Activated CD4-positive, alpha-beta T cell treated with anti-CD3 and anti-CD28 coated beads, Interleukin-2, amount 10 ng/mL, durations not matched to agents 24 days and 14 days (primary cell): Measurements from ENCODE around the gene GP2. TPM values are rescaled to one million over a fixed set of nuclear protein-coding genes. Genes with fewer than 3 reads are reported as not detected.
"Not testable (repeated sequence)": the region's sequence is repeated elsewhere in the genome, so short reads cannot be mapped to it uniquely, and the experiment has no call there.

Source experiments
- DNase-seq: peaks from one replicate; pipeline ENCODE4 v3.0.0; 2022
- H3K27ac Mint-ChIP-seq: one replicate; pipeline ENCODE4 v1.8.0; 2022; ENCODE audit warnings: mild to moderate bottlenecking, mixed read lengths
- H3K27me3 Mint-ChIP-seq: one replicate; pipeline ENCODE4 v1.8.0; 2022; ENCODE audit warnings: mixed read lengths
- H3K36me3 Mint-ChIP-seq: one replicate; pipeline ENCODE4 v1.8.0; 2022; ENCODE audit warnings: low read depth, mild to moderate bottlenecking, mixed read lengths
- H3K4me1 Mint-ChIP-seq: one replicate; pipeline ENCODE4 v1.8.0; 2021; ENCODE audit warnings: mixed read lengths
- H3K4me3 Mint-ChIP-seq: one replicate; pipeline ENCODE4 v1.8.0; 2022; ENCODE audit warnings: mild to moderate bottlenecking, moderate library complexity, mixed read lengths
- H3K9me3 Mint-ChIP-seq: one replicate; pipeline ENCODE4 v1.8.0; 2021; ENCODE audit warnings: mixed read lengths
- intact Hi-C: fragments of 100-400 bp; cut with micrococcal nuclease; formaldehyde crosslinking; loops from one replicate; pipeline ENCODE4 v1.15.1; 2023
- total RNA-seq: library from RNA; stranded (reverse); gene quantifications from 2 replicates; pipeline ENCODE4 v1.2.3, GENCODE V29; 2022

The GP2 gene
- total RNA-seq, 1 donor from 2014 or later = not detected

DNA sequence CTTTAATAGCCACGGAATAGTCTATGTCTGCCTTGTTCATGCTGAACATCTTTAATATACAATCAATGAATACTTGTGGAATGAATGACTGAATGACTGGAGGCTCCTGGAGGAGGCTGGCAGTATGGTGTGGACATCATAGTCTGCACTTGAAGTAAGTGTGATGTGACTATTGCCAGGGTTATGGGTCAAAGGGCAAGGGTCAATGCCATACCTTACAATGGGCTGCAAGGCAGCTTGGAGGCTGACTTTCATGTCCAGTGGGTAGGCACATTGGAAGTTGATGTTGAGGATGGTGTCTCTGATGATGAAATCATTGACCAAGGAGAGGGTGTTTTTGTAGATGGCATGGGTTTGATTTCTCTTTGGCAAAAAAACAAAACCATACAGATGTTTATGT, 7.9 kb downstream of the GP2 start:
- no peak overlapping the region for H3K27ac Mint-ChIP-seq
- H3K9me3 Mint-ChIP-seq = no peaks in the 10 kb centered on the region
- H3K36me3 Mint-ChIP-seq = no peaks in the 10 kb centered on the region
- no peak overlapping the region for H3K4me3 Mint-ChIP-seq
- no peaks in the 10 kb centered on the region for H3K27me3 Mint-ChIP-seq
- no peaks in the 10 kb centered on the region for H3K4me1 Mint-ChIP-seq
- no peak for DNase-seq
- intact Hi-C loops = no loop called here

DNA sequence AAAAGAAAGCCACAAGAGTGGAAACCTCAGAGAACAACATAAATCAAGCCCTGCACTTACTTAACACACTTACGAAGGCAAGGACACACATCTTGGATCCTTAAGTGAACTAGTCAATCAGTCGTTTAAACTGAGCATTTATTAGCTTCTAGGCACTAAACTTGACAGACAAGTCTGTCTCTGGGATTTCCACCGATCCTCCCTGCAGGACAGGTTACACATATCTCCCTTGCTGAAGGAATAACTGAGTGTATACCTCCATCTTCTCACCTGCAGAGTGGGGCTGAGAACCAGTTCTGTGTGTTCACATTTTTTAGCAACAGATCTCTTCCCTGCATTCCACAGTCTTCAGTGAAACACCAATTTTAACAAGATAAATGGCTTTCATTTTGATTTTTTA, 8.9 kb downstream of the GP2 start:
- no peak for DNase-seq
- intact Hi-C loops = no loop called here
- H3K27me3 Mint-ChIP-seq = no peaks in the 10 kb centered on the region
- no peak overlapping the region for H3K4me3 Mint-ChIP-seq
- H3K9me3 Mint-ChIP-seq = no peaks in the 10 kb centered on the region
- H3K4me1 Mint-ChIP-seq = no peaks in the 10 kb centered on the region
- H3K27ac Mint-ChIP-seq = no peak overlapping the region
- no peaks in the 10 kb centered on the region for H3K36me3 Mint-ChIP-seq

DNA sequence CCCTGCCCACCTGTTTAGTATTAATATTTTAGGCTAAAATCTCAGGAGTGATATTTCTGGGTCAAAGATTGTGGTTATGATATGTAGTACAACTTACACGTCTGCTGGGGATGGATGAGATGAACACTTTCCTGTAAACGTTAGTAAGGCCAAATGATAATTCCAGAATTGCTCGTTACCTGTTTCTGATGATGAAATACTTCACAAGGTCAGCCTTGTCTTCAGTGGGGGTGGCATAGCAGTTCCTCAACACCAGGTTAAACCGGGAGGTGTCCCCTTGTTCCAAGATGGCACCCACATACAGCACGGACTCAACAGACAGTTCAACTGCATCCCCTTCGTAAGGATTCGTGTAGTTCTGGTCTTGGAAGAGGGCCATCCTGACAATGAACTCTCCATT, 9.3 kb downstream of the GP2 start:
- no peak for DNase-seq
- no peaks in the 10 kb centered on the region for H3K9me3 Mint-ChIP-seq
- no peaks in the 10 kb centered on the region for H3K27me3 Mint-ChIP-seq
- no peak overlapping the region for H3K27ac Mint-ChIP-seq
- intact Hi-C loops = no loop called here
- no peaks in the 10 kb centered on the region for H3K4me1 Mint-ChIP-seq
- H3K36me3 Mint-ChIP-seq = no peaks in the 10 kb centered on the region
- H3K4me3 Mint-ChIP-seq = no peak overlapping the region

DNA sequence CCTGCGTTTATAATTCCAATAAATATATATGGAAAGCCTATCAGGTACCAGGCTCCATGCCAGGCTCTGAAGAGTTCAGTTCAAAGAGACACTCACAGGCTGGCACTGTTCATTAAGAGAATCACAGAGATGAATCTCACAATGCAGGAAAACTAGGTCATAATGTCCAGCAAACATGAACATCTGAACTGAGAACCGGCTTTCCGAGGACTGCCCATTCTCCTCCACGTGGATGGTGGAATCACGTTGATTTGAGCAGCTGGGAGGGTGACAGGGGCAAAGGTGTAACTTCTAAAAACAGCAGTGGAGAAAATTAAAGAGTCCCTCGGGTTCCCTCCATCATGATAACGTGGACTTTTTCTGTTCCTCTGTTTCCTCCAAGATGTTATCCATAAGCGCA, 10.2 kb downstream of the GP2 start:
- Mint-ChIP-seq H3K27ac (no peak overlapping the region), H3K36me3 (no peaks in the 10 kb centered on the region), H3K4me3 (no peak overlapping the region), H3K27me3 (no peaks in the 10 kb centered on the region), H3K4me1 (no peaks in the 10 kb centered on the region), H3K9me3 (no peaks in the 10 kb centered on the region)
- DNase-seq = no peak
- intact Hi-C loops = no loop called here

DNA sequence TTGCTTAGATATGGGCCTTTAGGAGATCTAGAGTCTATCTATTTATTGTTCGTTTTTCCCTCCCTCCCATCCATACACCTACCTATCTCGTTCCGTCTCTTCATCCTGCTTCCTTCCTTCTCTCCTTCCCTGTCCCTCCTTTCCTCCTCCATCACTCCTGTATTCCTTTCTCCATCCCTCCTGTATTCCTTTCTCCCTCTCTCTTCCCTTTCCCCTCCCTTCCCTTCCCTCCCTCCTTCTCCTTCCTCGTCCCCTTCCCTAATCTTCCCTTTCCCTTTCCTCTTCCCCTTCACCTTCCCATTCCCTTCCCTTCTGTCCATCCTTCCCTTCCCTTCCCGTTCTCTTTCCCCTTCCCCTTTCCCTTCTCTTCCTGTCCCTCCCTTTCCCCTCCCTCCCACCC, 10.6 kb downstream of the GP2 start:
- Mint-ChIP-seq H3K36me3 (no peaks in the 10 kb centered on the region), H3K27ac (no peak overlapping the region), H3K4me1 (no peaks in the 10 kb centered on the region), H3K9me3 (no peaks in the 10 kb centered on the region), H3K27me3 (no peaks in the 10 kb centered on the region), H3K4me3 (no peak overlapping the region)
- no peak for DNase-seq
- intact Hi-C loops = no loop called here

DNA sequence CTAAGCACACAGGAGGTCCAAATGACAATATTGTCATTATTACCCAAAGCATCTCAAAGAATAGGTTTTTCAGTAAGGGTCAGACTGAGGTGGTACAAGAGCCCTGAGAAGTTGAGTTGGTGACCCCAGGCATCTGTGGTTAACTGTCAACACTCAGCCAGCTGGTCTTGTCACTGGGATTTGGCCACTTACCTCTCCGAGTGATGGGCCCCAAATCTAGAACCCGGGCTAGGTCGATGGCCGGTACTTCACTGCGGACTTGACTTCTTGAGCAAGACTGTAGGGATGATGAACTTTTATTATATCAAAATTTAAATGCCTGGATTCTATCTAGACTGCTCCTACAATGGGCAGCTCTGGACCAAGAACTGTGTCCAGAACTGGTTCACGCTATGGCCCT, 11.5 kb downstream of the GP2 start:
- no peak overlapping the region for H3K27ac Mint-ChIP-seq
- H3K36me3 Mint-ChIP-seq = no peaks in the 10 kb centered on the region
- DNase-seq = no peak
- intact Hi-C loops = no loop called here
- H3K4me3 Mint-ChIP-seq = no peak overlapping the region
- no peaks in the 10 kb centered on the region for H3K9me3 Mint-ChIP-seq
- no peaks in the 10 kb centered on the region for H3K4me1 Mint-ChIP-seq
- H3K27me3 Mint-ChIP-seq = no peaks in the 10 kb centered on the region

DNA sequence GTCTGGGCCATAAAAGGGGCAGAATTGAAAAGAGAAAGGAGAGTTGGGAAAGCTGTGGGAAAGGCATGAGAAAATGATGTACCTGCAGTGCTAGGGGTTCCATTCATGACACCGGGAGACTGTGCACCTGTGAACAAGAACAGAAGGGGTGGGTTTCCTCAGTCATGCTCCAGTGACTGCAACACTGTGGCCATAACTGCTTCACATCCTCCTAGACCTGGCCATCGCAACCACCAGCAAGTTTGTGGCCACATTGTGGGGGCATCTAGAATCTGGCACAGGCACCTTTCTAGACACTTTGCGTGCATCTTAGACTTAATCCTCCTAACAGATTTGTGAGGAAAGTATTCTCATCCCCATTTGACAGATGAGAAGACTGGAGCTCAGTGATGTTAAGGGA, 12.7 kb downstream of the GP2 start:
- H3K27ac Mint-ChIP-seq = no peak overlapping the region
- no peaks in the 10 kb centered on the region for H3K9me3 Mint-ChIP-seq
- H3K4me3 Mint-ChIP-seq = no peak overlapping the region
- H3K36me3 Mint-ChIP-seq = no peaks in the 10 kb centered on the region
- no peaks in the 10 kb centered on the region for H3K27me3 Mint-ChIP-seq
- no peak for DNase-seq
- intact Hi-C loops = no loop called here
- H3K4me1 Mint-ChIP-seq = no peaks in the 10 kb centered on the region

DNA sequence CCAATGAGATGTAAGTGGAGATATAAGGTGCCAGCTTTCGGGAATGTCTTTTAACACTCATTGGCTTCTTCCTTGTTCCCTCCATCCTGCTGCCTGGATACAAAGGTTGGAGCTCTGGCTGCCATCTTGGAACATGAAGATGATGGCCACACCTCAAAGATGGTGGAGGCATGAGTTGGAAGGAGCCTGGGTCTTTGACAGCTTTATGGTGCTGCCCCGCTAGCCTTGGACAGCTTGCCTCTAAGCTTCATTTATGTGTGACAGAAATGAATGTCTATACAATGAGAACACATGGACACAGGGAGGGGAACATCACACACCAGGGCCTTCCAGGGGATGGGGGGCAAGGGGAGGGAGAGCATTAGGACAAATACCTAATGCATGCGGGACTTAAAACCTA, 13.6 kb downstream of the GP2 start:
- no peaks in the 10 kb centered on the region for H3K9me3 Mint-ChIP-seq
- intact Hi-C loops = no loop called here
- H3K4me3 Mint-ChIP-seq = no peak overlapping the region
- no peaks in the 10 kb centered on the region for H3K27me3 Mint-ChIP-seq
- H3K36me3 Mint-ChIP-seq = no peaks in the 10 kb centered on the region
- no peaks in the 10 kb centered on the region for H3K4me1 Mint-ChIP-seq
- DNase-seq = no peak
- H3K27ac Mint-ChIP-seq = no peak overlapping the region

DNA sequence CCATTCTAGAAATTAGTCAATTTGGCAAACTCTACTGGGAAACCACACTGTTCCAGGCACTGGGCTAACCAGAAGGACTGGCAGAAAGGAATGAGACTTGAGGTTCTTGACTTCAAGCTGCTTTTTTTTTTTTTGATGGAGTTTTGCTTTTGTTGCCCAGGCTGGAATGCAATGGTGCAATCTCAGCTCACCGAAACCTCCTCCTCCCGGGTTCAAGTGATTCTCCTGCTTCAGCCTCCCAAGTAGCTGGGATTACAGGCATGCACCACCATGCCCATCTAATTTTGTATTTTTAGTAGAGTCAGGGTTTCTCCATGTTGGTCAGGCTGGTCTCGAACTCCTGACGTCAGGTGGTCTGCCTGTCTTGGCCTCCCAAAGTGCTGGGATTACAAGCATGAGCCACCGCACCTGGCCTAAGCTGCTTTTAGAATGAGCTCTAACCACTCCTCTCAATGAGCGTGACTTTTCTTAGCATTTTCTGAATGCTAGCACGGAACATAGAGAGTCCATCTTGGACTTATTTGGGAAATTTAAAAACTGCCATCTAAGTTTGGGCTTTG, 14.7 kb downstream of the GP2 start:
- H3K9me3 Mint-ChIP-seq, H3K4me3 Mint-ChIP-seq, DNase-seq, intact Hi-C loops, H3K36me3 Mint-ChIP-seq, H3K4me1 Mint-ChIP-seq, H3K27ac Mint-ChIP-seq, H3K27me3 Mint-ChIP-seq: not testable (repeated sequence)

DNA sequence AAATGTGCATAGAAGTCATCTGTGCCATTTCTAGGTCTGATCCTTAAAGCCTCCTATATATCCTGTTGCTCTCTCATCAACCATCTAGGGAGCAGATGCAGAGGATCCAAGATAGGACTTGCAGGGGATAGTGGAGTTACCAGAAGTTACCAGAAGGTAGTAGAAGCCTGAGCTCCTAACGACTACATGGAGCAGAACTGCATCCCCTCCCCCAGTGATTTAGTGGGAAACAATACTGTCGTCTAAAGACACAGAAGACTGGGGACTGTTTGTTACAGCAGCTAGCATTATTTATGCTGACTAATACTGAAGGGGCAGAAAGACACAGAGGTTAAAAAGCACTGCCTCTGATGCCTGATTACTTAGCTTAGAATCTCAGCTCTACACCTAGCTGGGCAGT, 15.8 kb downstream of the GP2 start:
- Mint-ChIP-seq H3K4me1 (no peaks in the 10 kb centered on the region), H3K36me3 (no peaks in the 10 kb centered on the region), H3K27me3 (no peaks in the 10 kb centered on the region), H3K9me3 (no peaks in the 10 kb centered on the region), H3K4me3 (no peak overlapping the region), H3K27ac (no peak overlapping the region)
- intact Hi-C loops = no loop called here
- DNase-seq = no peak

DNA sequence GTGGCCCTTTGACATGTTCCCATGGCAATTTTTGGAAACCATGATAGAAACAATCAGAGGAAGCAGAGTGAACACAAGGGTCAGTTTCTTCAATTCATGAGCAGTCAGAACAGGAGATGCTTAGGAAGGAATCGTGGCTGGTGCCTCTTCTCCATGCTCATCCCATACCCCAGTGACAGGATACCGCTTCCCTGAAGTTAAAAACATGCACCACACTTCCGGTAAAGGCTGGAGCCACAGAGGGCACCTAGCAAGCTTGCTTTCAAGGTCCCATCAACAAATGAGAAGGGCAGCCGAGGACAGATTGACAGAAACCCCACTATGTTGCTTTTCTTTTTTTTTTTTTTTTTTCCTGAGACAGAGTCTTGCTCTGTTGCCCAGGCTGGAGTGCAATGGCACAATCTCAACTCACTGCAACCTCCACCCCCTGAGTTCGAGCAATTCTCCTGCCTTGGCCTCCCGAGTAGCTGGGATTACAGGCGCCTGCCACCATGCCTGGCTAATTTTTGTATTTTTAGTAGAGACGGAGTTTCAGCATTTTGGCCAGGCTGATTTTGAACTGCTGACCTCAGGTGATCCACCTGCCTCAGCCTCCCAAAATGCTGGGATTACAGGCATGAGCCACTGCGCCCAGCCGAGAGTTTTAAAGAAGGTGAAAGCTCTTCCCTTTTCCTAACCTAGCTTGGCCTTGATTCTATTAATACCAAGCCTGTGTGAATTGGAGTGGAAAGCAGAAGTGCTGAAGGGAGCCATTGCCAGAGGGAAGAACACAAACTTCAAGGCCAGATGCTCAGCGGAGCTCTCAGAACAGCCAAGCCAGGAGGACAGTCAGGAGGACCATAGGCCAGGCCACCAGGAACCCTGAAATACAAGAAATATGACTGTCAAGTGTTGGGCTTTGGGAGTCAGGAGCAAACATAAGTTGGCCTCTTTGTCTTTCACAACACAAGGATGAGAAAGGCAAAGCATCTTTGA, 16.6 kb downstream of the GP2 start:
- Mint-ChIP-seq H3K9me3 (no peaks in the 10 kb centered on the region), H3K27ac (no peak overlapping the region), H3K27me3 (no peaks in the 10 kb centered on the region), H3K4me3 (no peak overlapping the region), H3K36me3 (no peaks in the 10 kb centered on the region), H3K4me1 (no peaks in the 10 kb centered on the region)
- DNase-seq = no peak
- intact Hi-C loops = no loop called here

DNA sequence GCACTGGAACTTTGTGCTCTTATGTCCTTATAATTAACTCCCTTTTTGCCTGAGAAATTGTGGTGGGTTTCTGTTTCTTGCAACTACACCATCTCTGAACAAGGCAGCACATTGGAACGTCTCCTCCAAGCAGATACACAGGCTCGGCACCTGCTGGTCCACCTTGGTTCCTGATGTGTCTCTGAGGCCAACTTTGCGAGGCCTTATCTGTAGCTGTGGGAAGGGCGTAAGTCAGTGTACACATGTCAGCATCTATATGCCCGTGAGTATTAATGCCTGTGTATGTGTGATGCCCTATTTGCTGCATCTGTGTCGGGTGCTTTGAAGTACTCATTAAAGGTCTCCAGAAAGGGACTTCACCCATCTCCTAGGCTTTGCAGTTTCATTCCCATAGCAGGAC, 17.5 kb downstream of the GP2 start:
- no peaks in the 10 kb centered on the region for H3K9me3 Mint-ChIP-seq
- no peaks in the 10 kb centered on the region for H3K36me3 Mint-ChIP-seq
- no peaks in the 10 kb centered on the region for H3K4me1 Mint-ChIP-seq
- no peak overlapping the region for H3K4me3 Mint-ChIP-seq
- no peak for DNase-seq
- H3K27ac Mint-ChIP-seq = no peak overlapping the region
- intact Hi-C loops = no loop called here
- no peaks in the 10 kb centered on the region for H3K27me3 Mint-ChIP-seq

DNA sequence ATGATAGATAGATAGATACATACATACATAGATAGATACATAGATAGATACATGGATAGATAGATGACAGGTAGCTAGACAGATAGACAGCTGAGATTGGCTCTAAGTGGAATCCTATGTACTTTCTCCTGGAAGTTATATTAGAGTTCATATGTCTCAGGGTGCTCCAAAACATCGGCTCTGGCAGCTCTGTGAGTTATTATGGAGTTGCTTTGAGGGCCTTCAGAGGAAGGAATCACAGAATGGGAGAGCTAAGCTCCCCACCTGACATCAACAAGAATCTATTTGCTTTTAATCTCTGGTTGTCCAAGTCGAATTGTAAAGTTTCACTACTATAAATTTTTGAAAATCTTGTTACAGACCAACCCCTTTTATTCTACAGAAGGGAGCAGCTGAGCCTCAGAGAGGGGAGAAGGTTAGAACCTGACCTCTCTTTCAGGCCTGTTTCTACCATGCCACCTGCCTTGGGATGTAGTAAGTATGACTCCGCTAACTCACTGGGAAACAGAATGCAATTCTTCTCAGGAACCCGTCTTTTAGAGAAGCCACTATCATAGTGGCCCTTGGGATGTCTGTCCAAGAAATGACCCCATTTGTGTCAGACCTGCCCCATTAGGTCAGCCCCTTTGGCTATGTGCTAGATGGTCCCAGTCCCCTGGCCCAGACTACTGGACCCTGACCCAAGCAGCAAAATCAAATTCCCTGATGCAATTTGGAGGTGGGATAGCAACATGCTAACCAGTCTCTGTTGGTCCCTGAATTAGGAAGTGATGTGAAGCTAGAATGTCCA, 18.3 kb downstream of the GP2 start:
- intact Hi-C loops = no loop called here
- no peak overlapping the region for H3K27ac Mint-ChIP-seq
- no peaks in the 10 kb centered on the region for H3K36me3 Mint-ChIP-seq
- H3K4me1 Mint-ChIP-seq = no peaks in the 10 kb centered on the region
- no peaks in the 10 kb centered on the region for H3K9me3 Mint-ChIP-seq
- H3K27me3 Mint-ChIP-seq = no peaks in the 10 kb centered on the region
- H3K4me3 Mint-ChIP-seq = no peak overlapping the region
- no peak for DNase-seq

DNA sequence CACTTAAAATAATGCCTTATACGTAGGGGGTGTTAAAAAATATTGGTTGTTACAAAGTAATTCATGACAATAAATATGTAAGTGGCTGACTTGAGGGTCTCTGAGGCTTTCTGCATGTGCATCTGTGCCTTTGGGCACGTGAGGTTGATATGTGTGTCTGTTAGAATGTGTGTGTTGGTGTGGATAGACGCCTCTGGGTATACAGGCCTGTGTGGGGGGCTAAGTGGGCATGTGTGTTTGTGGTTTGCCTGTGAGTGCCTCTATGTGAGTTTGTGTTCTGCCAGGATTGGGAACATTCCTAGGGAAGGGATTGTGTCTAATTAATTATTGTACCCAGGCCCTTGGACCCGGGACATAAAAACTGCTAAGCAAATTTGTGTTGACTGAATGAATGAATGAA, 19.0 kb downstream of the GP2 start:
- Mint-ChIP-seq H3K27ac (no peak overlapping the region), H3K27me3 (no peaks in the 10 kb centered on the region), H3K4me3 (no peak overlapping the region), H3K36me3 (no peaks in the 10 kb centered on the region), H3K9me3 (no peaks in the 10 kb centered on the region), H3K4me1 (no peaks in the 10 kb centered on the region)
- no peak for DNase-seq
- intact Hi-C loops = no loop called here
